CD4-positive, CD25-positive, alpha-beta regulatory T cell (primary cell): ENCODE data around the gene PTBP1. TPM values are rescaled to one million over a fixed set of nuclear protein-coding genes. Genes with fewer than 3 reads are reported as not detected.

Source experiments
- ATAC-seq, 2 donors: fragments of 150-1000 bp; cut with Tn5 transposase; one replicate each; pipeline ENCODE4 v1.10.0; 2021; ENCODE audit warnings: low read depth in 2 of 2, moderate number of reproducible peaks in 2 of 2, moderate library complexity in 1 of 2
- DNase-seq, 3 donors: peaks; one replicate each; pipeline versions ENCODE4 v3.0.0 to v3.0.0-alpha.2; 2012 to 2022; ENCODE audit warnings: mixed read lengths in 1 of 3
- H3K27ac ChIP-seq: one replicate; pipeline ENCODE4 v1.7.0; 2013; ENCODE audit warnings: mild to moderate bottlenecking, low read length; ENCODE audit not compliant: insufficient read depth, poor library complexity, severe bottlenecking
- H3K27me3 ChIP-seq: one replicate; pipeline ENCODE4 v1.7.0; 2013; ENCODE audit warnings: low read length; ENCODE audit not compliant: control insufficient read depth, insufficient read depth
- H3K36me3 ChIP-seq: one replicate; pipeline ENCODE4 v1.7.0; 2013; ENCODE audit warnings: mild to moderate bottlenecking, low read length, moderate library complexity; ENCODE audit not compliant: control insufficient read depth, insufficient read depth
- H3K4me1 ChIP-seq: 2 replicates; pipeline ENCODE4 v1.7.0; 2013; ENCODE audit warnings: mild to moderate bottlenecking, low read length; ENCODE audit not compliant: insufficient read depth, control insufficient read depth, poor library complexity, severe bottlenecking
- H3K4me3 ChIP-seq: one replicate; pipeline ENCODE4 v1.7.0; 2013; ENCODE audit warnings: low read depth, mild to moderate bottlenecking, low read length, moderate library complexity
- H3K9me3 ChIP-seq, 2 experiments: 1 replicate in 1 of 2; 2 replicates in 1 of 2; pipeline ENCODE4 v1.7.0; 2013; ENCODE audit warnings: low read length in 2 of 2, mild to moderate bottlenecking in 1 of 2, moderate library complexity in 1 of 2; ENCODE audit not compliant: control insufficient read depth in 2 of 2
- H3K27ac Mint-ChIP-seq, 3 donors: one replicate each; pipeline ENCODE4 v1.8.0; 2020 to 2022; ENCODE audit warnings: mild to moderate bottlenecking in 3 of 3, mixed read lengths in 3 of 3, moderate library complexity in 2 of 3
- H3K27me3 Mint-ChIP-seq: one replicate; pipeline ENCODE4 v1.8.0; 2022; ENCODE audit warnings: mild to moderate bottlenecking, mixed read lengths
- H3K36me3 Mint-ChIP-seq: one replicate; pipeline ENCODE4 v1.8.0; 2020; ENCODE audit warnings: mixed read lengths
- H3K4me1 Mint-ChIP-seq, 4 donors: one replicate each; pipeline ENCODE4 v1.8.0; 2020 to 2022; ENCODE audit warnings: mixed read lengths in 4 of 4, mild to moderate bottlenecking in 1 of 4
- H3K4me3 Mint-ChIP-seq, 4 donors: one replicate each; pipeline ENCODE4 v1.8.0; 2020 to 2022; ENCODE audit warnings: mild to moderate bottlenecking in 4 of 4, mixed read lengths in 4 of 4, moderate library complexity in 3 of 4
- H3K9me3 Mint-ChIP-seq, 7 donors: one replicate each; pipeline ENCODE4 v1.8.0; 2020 to 2022; ENCODE audit warnings: mixed read lengths in 7 of 7, mild to moderate bottlenecking in 3 of 7, moderate library complexity in 2 of 7
- polyA plus RNA-seq, 4 donors: library from polyadenylated mRNA; unstranded; fragments of 300-500 nt; fragmentation: Illumina TruSeq; gene quantifications; one replicate each; pipeline ENCODE4 v1.2.3, GENCODE V29; 2021
- total RNA-seq: library from RNA; stranded (reverse); gene quantifications from one replicate; pipeline ENCODE4 v1.2.3, GENCODE V29; 2022

The PTBP1 gene
- total and polyA plus RNA-seq, 5 donors from 2014 or later = 108 to 308 (median 132) TPM

GRCh38 chr19:788686-788982 lies 8.6 kb upstream of the PTBP1 start:
- H3K27me3 Mint-ChIP-seq = peaks cover 16% of the 10 kb centered on the region
- Histone ChIP-seq H3K27ac (no peak overlapping the region), H3K4me3 (no peak overlapping the region), H3K4me1 (no peaks in the 10 kb centered on the region), H3K36me3 (no peaks in the 10 kb centered on the region), H3K27me3 (no peaks in the 10 kb centered on the region), H3K9me3 (no peaks in the 10 kb centered on the region)
- DNase-seq (no peak), ATAC-seq (no peak)
- no peaks in the 10 kb centered on the region for H3K9me3 Mint-ChIP-seq
- peaks cover 0 to 4% (median 0%) of the 10 kb centered on the region in 4 donors for H3K4me1 Mint-ChIP-seq
- H3K36me3 Mint-ChIP-seq = no peaks in the 10 kb centered on the region
- H3K27ac Mint-ChIP-seq = no peak overlapping the region
- H3K4me3 Mint-ChIP-seq = peak overlapping the region in 1 of 4 donors; percentile 9

- Mint-ChIP-seq H3K27me3 (peaks cover 16% of the 10 kb centered on the region), H3K9me3 (no peaks in the 10 kb centered on the region), H3K27ac (peak overlapping the region in 1 of 3 donors; percentile 62), H3K36me3 (no peaks in the 10 kb centered on the region), H3K4me3 (peak overlapping the region in 1 of 4 donors; percentile 9), H3K4me1 (peaks cover 0 to 4% (median 0%) of the 10 kb centered on the region in 4 donors)
- peak in 1 of 2 donors; percentile 25 for ATAC-seq
- H3K4me3 ChIP-seq = no peak overlapping the region
- H3K9me3 ChIP-seq = no peaks in the 10 kb centered on the region
- H3K27ac ChIP-seq = no peak overlapping the region
- H3K4me1 ChIP-seq = no peaks in the 10 kb centered on the region
- H3K36me3 ChIP-seq = no peaks in the 10 kb centered on the region
- H3K27me3 ChIP-seq = no peaks in the 10 kb centered on the region
- DNase-seq = peak in 1 of 3 donors; percentile 29
Measured at GRCh38 chr19:788983-789700, 8.1 kb upstream of the PTBP1 start.

GRCh38 chr19:789701-790060 lies 7.6 kb upstream of the PTBP1 start:
- no peaks in the 10 kb centered on the region for H3K9me3 ChIP-seq
- no peaks in the 10 kb centered on the region for H3K36me3 Mint-ChIP-seq
- H3K4me3 ChIP-seq = no peak overlapping the region
- H3K4me1 ChIP-seq = no peaks in the 10 kb centered on the region
- H3K9me3 Mint-ChIP-seq = no peaks in the 10 kb centered on the region
- ATAC-seq (no peak), DNase-seq (no peak)
- no peaks in the 10 kb centered on the region for H3K27me3 ChIP-seq
- H3K27me3 Mint-ChIP-seq = peaks cover 16% of the 10 kb centered on the region
- H3K4me3 Mint-ChIP-seq = no peak overlapping the region
- H3K27ac ChIP-seq = no peak overlapping the region
- no peak overlapping the region for H3K27ac Mint-ChIP-seq
- peaks cover 0 to 4% (median 0%) of the 10 kb centered on the region in 4 donors for H3K4me1 Mint-ChIP-seq
- no peaks in the 10 kb centered on the region for H3K36me3 ChIP-seq

GRCh38 chr19:791007-791566 lies 6.2 kb upstream of the PTBP1 start:
- H3K9me3 ChIP-seq = no peaks in the 10 kb centered on the region
- peak overlapping the region in 1 of 4 donors; percentile 30 for H3K4me3 Mint-ChIP-seq
- ATAC-seq = no peak

GRCh38 chr19:791567-792305 lies 5.5 kb upstream of the PTBP1 start:
- H3K4me3 Mint-ChIP-seq = no peak overlapping the region
- peak overlapping the region in 2 of 3 donors; percentile 31 to 48 for H3K27ac Mint-ChIP-seq
- DNase-seq (no peak), ATAC-seq (no peak)
- H3K27me3 Mint-ChIP-seq = peaks cover 17% of the 10 kb centered on the region
- Histone ChIP-seq H3K36me3 (no peaks in the 10 kb centered on the region), H3K4me1 (peaks cover 6% of the 10 kb centered on the region), H3K27ac (no peak overlapping the region), H3K27me3 (no peaks in the 10 kb centered on the region), H3K4me3 (no peak overlapping the region), H3K9me3 (no peaks in the 10 kb centered on the region)
- H3K4me1 Mint-ChIP-seq = peaks cover 0 to 6% (median 2%) of the 10 kb centered on the region in 4 donors
- H3K9me3 Mint-ChIP-seq = no peaks in the 10 kb centered on the region
- H3K36me3 Mint-ChIP-seq = no peaks in the 10 kb centered on the region

More at GRCh38 chr19:791007-791566, 6.2 kb upstream of the PTBP1 start:
- Mint-ChIP-seq H3K27ac (no peak overlapping the region), H3K9me3 (no peaks in the 10 kb centered on the region), H3K27me3 (peaks cover 16% of the 10 kb centered on the region), H3K4me1 (peaks cover 0 to 4% (median 0%) of the 10 kb centered on the region in 4 donors), H3K36me3 (no peaks in the 10 kb centered on the region)
- no peaks in the 10 kb centered on the region for H3K4me1 ChIP-seq
- no peaks in the 10 kb centered on the region for H3K36me3 ChIP-seq
- H3K4me3 ChIP-seq = no peak overlapping the region
- no peaks in the 10 kb centered on the region for H3K27me3 ChIP-seq
- H3K27ac ChIP-seq = no peak overlapping the region
- no peak for DNase-seq

GRCh38 chr19:792306-792885 lies 4.9 kb upstream of the PTBP1 start:
- no peak for ATAC-seq
- peaks cover 20% of the 10 kb centered on the region for H3K27me3 Mint-ChIP-seq

GRCh38 chr19:793806-794205 lies 3.4 kb upstream of the PTBP1 start:
- ATAC-seq (no peak), DNase-seq (no peak)
- Histone ChIP-seq H3K9me3 (no peaks in the 10 kb centered on the region), H3K27ac (no peak overlapping the region), H3K27me3 (no peaks in the 10 kb centered on the region), H3K36me3 (no peaks in the 10 kb centered on the region), H3K4me1 (peaks cover 12% of the 10 kb centered on the region), H3K4me3 (no peak overlapping the region)
- H3K27ac Mint-ChIP-seq = no peak overlapping the region
- peaks cover 0 to 9% (median 4%) of the 10 kb centered on the region in 4 donors for H3K4me1 Mint-ChIP-seq
- peaks cover 20% of the 10 kb centered on the region for H3K27me3 Mint-ChIP-seq
- peak overlapping the region in 1 of 4 donors; percentile 15 for H3K4me3 Mint-ChIP-seq
- no peaks in the 10 kb centered on the region for H3K36me3 Mint-ChIP-seq
- H3K9me3 Mint-ChIP-seq = no peaks in the 10 kb centered on the region

More at GRCh38 chr19:792306-792885, 4.9 kb upstream of the PTBP1 start:
- peaks cover 0 to 9% (median 4%) of the 10 kb centered on the region in 4 donors for H3K4me1 Mint-ChIP-seq
- no peak overlapping the region for H3K4me3 ChIP-seq
- H3K9me3 ChIP-seq = no peaks in the 10 kb centered on the region
- no peak overlapping the region for H3K27ac ChIP-seq
- H3K27me3 ChIP-seq = no peaks in the 10 kb centered on the region
- no peaks in the 10 kb centered on the region for H3K36me3 ChIP-seq
- H3K4me1 ChIP-seq = peaks cover 6% of the 10 kb centered on the region
- H3K4me3 Mint-ChIP-seq = no peak overlapping the region
- no peaks in the 10 kb centered on the region for H3K36me3 Mint-ChIP-seq
- no peaks in the 10 kb centered on the region for H3K9me3 Mint-ChIP-seq
- DNase-seq = no peak
- H3K27ac Mint-ChIP-seq = peak overlapping the region in 1 of 3 donors; percentile 31
